Epithelial cell of esophagus (primary cell): Measurements from ENCODE around the gene CCDC127.

ENCODE experiments used
- DNase-seq: peaks from one replicate; pipeline ENCODE4 v3.0.0; 2010; ENCODE audit warnings: low read depth
- H3K4me3 ChIP-seq: 2 replicates; pipeline ENCODE4 v1.5.1; 2011; ENCODE audit warnings: mild to moderate bottlenecking, low read length, control low read depth
- CTCF ChIP-seq: IDR thresholded peaks from 2 replicates; pipeline ENCODE4 v1.5.1; 2011; ENCODE audit warnings: low read depth, mild to moderate bottlenecking, low read length, control low read depth, inconsistent platforms; ENCODE audit not compliant: insufficient read depth; ENCODE audit errors: missing control alignments

The CCDC127 gene

GRCh38 chr5:174291-174600, 43.7 kb downstream of the CCDC127 start:
- no peak for DNase-seq
- H3K4me3 ChIP-seq, result no peak overlapping the region
- TF ChIP-seq CTCF, result no peak

- no peak for DNase-seq
- TF ChIP-seq CTCF, result no peak
- no peak overlapping the region for H3K4me3 ChIP-seq
These were observed 44.3 kb downstream of the CCDC127 start for GRCh38 chr5:173392-174290.

- no peak for DNase-seq
- TF ChIP-seq CTCF, result no peak
- H3K4me3 ChIP-seq, result no peak overlapping the region
These were observed 45.1 kb downstream of the CCDC127 start for GRCh38 chr5:172841-173251.

- no peak for DNase-seq
- no peak overlapping the region for H3K4me3 ChIP-seq
- no peak for TF ChIP-seq CTCF
These were observed 45.5 kb downstream of the CCDC127 start for GRCh38 chr5:172421-172820.

GRCh38 chr5:171801-172331, 46.1 kb downstream of the CCDC127 start:
- DNase-seq, result no peak
- no peak for TF ChIP-seq CTCF
- H3K4me3 ChIP-seq, result no peak overlapping the region

- TF ChIP-seq CTCF, result no peak
- H3K4me3 ChIP-seq, result no peak overlapping the region
- DNase-seq, result no peak
These were observed 46.8 kb downstream of the CCDC127 start for GRCh38 chr5:170971-171800.
